ENCODE data around the gene RPL22.

DNA sequence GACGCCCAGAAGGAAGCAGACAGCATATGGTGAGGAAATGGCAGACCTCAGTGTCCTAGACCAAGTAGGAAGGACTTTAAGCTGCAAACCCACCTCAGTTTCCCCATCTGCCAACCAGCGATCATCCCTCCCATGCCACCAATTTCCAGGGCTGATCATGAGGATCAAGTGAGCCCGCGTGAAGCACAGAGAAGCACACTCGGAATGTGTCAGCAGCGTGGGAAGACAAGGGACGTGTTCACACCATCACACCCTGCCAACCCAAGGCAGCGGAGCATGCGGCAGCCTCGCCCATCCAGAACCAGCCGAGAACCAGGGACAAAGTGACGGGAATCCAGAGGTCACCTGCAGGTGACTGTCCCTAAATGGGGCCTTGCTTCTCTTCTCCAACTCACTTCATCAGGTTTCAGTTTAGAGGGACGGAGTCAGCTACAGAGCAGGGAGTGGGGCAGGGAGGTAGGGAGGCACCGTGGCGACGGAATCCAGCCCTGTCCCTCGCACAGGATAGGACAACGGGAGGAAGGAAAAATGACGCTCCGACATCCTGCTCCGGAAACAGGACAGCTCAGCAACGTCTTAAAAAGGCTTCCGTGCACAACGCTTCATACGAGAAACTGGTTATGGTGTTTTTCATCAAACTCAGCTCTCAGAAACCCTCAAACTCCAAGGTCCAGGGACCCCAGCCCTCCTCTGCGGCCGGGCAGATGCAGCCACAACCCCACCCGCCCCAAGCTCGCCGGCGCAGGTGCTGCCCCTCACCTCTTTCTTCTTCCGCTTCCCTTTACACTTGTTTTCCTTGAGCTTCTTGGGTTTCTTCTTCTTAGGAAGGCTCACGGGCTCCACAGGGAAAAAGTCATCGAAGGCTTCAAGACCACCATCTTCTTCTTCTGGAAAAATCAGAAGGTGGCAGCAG, 31.7 kb downstream of the RPL22 start:
- no peak for TF ChIP-seq ZNF274 (IDR thresholded peaks at IDR 0.05; ENCODE audit: low read depth, low read length)
- no peak for TF ChIP-seq YY1 (IDR thresholded peaks at IDR 0.05; ENCODE audit: insufficient read depth, insufficient read length)
